Keratinocyte (primary cell): ENCODE measurements around the gene SNX19.

Source experiments
- CTCF ChIP-seq, 3 experiments: IDR thresholded peaks in 1 of 3; conservative IDR thresholded peaks in 1 of 3; optimal IDR thresholded peaks in 1 of 3; 2 replicates in 2 of 3; 3 replicates in 1 of 3; pipeline versions ENCODE3 to v1.5.1; 2011; ENCODE audit warnings: low read length in 3 of 3, mild to moderate bottlenecking in 3 of 3, moderate library complexity in 2 of 3, control low read depth in 1 of 3, inconsistent platforms in 1 of 3; ENCODE audit not compliant: insufficient read depth in 2 of 3; ENCODE audit errors: extremely low read depth in 1 of 3
- EZH2 ChIP-seq: IDR thresholded peaks from one replicate; pipeline ENCODE4 v1.6.1; 2012; ENCODE audit warnings: inconsistent platforms, mild to moderate bottlenecking, low read length, moderate library complexity

DNA sequence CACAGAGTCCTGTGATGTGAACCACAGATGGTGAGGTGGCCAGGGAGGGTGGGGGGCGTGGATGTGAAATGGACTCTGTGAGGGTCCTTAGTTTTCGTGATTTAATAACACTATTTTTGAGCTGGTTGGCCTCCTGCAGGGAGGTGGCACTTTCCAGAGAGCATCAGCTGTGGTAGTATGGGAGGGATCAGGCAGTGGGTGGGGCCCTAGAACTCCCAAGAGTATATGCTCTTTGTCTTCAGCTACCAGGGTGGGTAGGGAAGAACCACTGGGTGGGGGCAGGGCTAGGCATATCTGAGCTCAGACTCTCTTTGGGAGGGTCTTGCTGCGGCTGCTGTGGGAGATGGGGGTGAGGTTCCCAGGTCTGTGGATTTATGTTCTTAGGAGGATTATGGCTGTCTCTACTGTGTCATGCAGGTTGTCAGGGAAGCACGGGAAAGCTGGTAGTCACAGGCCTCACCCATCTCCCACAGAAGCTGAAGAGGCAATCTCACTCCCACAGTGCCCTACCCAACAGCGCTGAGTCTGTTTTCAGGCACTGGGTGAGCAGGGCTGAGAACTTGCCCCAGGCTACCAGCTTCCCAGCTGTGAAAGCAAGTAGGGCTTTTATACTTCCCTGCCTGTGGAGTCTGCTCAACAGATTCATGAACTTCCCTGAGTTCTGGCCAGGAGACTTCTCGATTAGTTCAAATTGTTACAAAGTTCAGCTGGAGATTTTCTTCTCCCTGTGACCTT, 47.9 kb upstream of the SNX19 start:
- TF ChIP-seq CTCF (optimal IDR thresholded peaks at IDR 0.05 in 1 of 3, IDR thresholded peaks at IDR 0.05 in 1 of 3, conservative IDR thresholded peaks at IDR 0.05 in 1 of 3; ENCODE audit: extremely low read depth in 1 of 3, insufficient read depth in 2 of 3, low read length in 3 of 3) (no peak), EZH2 (no peak)
